ENCODE measurements around the gene INHBA. TPM values are rescaled to one million over a fixed set of nuclear protein-coding genes. Genes with fewer than 3 reads are reported as not detected.

Gene INHBA
- total RNA-seq, 1 experiment from 2014 or later = 3.1 TPM

- DNase-seq (ENCODE audit: extremely low read depth, low read depth) = no peak
Observed at GRCh38 chr7:41715000-41715399, 12.1 kb upstream of the INHBA start.

DNA sequence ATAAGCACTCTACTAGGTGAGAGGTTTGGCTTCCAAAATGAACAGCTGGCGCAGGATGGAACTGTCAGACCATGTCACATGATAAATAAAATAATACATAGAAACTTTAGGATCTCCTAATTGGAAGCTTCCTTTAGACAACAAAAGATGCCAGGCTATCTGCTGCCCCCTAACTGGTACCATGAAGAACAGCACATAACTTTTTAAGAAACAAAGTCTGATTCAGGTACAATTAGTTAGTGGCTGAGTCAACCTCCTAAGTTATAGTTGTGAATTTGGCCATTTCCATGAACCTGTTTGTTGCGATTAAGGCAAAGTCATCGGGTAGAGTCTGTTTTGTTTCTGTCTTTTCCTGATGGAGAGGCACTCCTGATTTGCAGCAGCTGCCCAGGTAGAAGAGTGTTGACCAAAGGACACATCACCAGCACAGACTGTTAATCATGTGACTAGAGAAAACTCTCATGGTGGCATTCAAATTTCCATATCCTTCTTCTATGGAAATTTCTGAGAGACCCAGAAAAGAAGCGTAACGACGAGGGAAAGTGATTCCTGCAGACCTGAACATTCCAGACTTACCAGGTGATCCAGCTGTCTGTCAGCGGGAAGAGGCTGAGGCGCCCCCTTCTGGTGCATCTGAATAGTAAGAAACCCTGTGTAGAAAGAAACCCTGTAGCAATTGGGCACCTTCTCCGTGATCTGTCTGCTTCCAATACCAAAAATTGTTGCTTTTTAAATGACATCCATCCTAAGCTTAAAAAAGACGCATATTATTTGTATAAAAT, 8.6 kb upstream of the INHBA start:
- no peak for DNase-seq (ENCODE audit: extremely low read depth, low read depth)

GRCh38 chr7:41710838-41711237, 7.9 kb upstream of the INHBA start:
- no peak for DNase-seq (ENCODE audit: extremely low read depth, low read depth)

DNA sequence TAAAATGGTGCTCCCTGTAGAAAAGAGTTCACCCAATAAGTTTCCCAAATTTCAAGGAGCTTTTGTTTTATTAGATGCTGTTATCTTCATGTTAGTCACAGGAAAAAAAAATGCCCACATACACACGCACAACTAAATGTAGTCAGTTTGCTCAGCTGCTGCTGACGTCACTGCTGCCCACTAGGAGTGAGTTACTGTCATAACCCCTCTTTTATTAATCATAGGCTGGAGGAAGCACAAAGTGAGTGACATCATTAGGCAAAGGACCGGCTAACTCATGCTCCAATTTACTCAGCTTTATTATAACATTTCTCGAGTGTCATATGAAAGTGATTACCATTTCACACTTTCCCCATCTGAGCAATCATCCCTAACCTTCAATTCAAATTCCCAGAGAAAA, 6.7 kb upstream of the INHBA start:
- DNase-seq (ENCODE audit: extremely low read depth, low read depth) = no peak

- DNase-seq (ENCODE audit: extremely low read depth, low read depth) = no peak
Observed at GRCh38 chr7:41708581-41709358, 5.9 kb upstream of the INHBA start.

GRCh38 chr7:41706228-41706930, 3.5 kb upstream of the INHBA start:
- DNase-seq (ENCODE audit: extremely low read depth, low read depth) = no peak

DNA sequence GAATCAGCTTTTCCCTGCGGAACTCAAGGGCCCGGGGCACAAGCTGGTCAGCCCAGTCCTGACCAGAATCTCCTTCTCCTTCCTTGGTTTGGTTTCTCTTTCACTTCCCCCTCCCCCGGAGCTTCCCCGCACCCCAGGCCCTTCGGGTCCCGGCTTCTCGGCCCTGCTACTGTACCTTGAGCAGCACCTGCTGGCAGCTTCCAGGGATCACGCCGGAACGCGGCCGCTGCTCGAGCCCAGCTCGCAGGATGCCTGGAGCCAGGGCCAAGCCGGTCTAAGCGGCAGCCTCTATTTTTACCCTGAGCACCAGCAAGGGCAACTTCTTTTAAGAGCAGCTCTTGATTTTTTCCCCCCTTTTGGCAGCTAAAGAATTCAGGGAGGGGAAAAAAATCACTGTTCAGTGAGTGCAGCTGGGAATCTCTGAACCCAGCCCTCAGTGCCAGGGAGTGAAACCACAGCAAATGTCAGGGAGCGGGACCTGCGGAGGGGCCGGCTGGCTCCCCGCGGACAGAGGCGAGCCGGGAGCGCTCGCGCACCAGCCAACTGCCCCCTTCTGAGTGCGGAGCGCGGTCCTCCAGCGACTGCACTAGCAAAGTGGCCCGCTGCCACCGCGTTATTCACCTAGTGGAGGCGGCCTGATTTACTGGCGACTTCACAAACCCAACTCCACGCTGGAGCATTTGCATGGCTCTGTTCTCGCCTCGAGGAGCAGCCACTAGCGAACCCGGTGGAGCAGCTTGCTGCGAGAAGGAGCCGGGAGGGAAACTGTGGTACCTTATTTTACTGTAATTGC, 2.4 kb upstream of the INHBA start:
- DNase-seq (ENCODE audit: extremely low read depth, low read depth) = peak; percentile 83

DNA sequence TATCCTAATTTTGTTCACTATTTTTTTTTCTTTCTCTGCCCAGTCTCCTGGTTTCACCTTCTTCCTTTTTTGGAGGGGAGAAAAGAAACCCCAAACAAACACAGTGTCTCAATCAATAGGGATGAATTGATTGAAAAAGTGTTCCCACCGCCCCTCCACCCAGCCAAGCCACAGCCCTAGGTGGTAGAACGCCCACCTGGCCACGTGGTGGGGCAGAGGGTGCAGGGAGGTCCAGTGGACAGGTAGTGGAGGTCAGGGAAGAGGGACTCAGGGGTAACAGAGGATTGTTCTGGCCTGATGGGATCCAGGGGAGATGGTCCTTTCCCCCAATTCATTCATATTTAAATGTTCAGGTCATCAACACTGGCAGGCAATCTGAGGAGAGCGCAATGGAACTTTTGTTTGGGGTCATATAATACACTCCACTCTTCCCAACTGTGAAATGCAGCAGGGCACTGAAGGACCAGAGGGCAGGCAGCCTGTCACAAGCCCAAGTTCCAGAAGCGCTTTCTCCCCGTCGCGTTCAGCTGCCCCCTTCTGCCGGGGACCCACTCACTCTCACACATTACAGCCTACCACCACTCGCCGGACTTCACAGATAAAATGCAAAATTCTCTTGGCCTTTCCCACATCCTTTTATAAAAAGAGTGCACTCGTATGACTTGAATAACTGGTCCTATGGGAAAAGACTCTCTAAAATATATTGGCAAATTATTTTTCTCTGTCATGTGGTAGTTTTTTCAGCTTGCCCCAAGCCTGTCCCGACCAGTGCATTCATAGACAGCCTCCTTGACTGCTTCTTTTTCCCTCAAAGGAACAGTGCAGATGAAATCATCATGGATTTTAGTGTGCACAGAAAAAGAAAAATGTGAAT, 1.6 kb downstream of the INHBA start:
- DNase-seq (ENCODE audit: extremely low read depth, low read depth) = no peak

- DNase-seq (ENCODE audit: extremely low read depth, low read depth) = no peak
Observed at GRCh38 chr7:41700044-41700471, 2.8 kb downstream of the INHBA start.

DNA sequence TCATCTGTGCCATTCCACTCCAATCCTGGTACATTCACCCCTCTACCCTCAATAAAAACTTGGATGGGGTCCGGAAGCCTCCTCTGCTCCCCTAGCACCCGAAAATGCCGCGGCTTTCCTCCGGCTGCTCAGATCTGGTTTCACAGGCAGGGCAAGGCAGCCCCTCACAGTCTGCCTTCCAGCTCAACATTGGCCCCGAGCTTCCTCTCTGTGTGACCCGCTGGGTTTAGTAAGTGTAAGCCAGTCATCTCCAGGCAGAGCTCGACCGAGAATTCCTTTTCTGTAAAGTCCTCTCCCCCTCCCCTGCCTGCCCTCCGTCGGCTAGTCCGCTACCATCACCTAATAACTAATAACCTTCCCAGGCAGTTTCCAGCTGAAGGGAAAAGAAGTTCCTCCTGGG, 3.4 kb downstream of the INHBA start:
- no peak for DNase-seq (ENCODE audit: extremely low read depth, low read depth)

DNA sequence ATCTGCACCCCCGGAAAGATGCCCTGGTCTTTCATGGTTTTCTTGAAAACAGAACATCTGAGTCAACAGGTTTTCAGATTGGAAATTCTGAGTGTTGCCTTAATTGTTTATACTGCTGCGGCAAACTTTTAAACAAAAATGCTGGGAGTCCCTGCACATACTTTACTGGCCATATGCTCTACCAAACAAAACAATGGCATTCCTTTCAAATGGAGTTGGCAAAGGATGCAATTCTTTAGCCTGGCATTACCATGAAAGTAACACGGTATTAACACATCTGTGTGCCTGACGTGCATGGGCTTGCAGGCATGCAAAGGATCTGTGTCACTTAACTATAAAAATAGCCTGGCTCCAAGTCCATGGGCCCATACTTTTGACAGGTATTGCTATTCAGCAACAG, 4.2 kb downstream of the INHBA start:
- DNase-seq (ENCODE audit: extremely low read depth, low read depth) = no peak

DNA sequence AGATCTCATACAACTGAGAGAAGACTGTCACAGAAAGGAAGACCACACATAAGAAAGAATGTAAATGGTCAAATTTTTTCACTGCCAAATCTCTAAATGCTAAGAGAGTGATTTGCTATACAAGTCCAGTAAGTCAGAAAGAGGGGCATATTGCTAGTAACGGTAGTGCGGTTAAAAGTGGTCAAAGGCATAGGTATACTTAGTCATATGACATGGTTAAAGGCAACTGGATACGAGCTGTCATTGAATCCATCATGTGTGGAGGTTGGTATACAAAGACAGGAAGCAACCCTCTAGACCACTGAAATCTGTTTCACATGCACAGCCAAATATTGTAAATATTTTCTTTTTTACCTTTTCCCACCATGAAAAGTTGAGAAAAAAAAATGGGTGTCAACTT, 4.8 kb downstream of the INHBA start:
- DNase-seq (ENCODE audit: extremely low read depth, low read depth) = no peak

GRCh38 chr7:41696323-41696916, 6.5 kb downstream of the INHBA start:
- peak; percentile 88 for DNase-seq (ENCODE audit: extremely low read depth, low read depth)

GRCh38 chr7:41695661-41696322, 7.1 kb downstream of the INHBA start:
- no peak for DNase-seq (ENCODE audit: extremely low read depth, low read depth)

DNA sequence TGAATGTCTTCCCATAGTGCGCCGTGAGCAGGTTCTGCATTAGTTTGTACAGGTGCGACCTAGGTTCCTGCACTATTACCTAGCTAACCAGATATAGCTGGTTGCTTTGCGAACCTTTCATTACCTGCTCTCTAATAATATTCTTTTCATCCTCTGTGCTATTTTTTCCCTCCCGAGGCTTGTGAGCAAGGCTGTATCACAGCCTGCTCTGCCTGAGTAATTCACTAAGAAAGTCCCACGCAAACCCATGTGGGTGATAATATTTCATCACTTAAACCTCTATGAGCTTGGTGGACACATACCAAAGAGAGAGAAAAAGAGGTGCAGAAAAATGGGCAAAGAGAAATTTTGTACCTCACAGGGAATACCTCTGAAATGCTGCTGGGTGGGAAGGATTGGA, 8.4 kb downstream of the INHBA start:
- DNase-seq (ENCODE audit: extremely low read depth, low read depth) = no peak

GRCh38 chr7:41693150-41693997, 9.5 kb downstream of the INHBA start:
- no peak for DNase-seq (ENCODE audit: extremely low read depth, low read depth)

DNA sequence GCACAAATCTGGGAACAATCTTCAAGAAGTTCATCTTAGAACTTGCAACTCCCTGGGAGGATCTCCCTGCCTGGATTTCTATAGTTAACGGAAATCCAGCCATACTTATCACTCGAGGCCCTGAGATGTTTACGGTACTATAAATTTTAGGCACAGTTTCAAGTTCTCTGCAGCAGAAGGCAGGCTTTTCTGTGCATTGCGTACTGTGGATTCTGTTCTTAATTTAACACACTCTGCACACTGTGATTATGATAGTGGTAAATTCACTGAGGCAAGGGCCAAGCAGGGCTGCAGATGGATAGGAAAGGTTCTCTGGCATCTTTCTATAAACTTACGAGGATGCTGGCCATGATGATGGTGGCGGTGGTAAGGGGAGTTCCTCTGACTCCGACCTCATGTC, 10.6 kb downstream of the INHBA start:
- DNase-seq (ENCODE audit: extremely low read depth, low read depth) = no peak
